Hematopoietic multipotent progenitor cell treated with erythropoietin and hydrocortisone succinate and interleukin-3 and kit ligand, for 15 days (in vitro differentiated cells): Measurements from ENCODE around the gene WDR62.
"Not testable (repeated sequence)": the region's sequence is repeated elsewhere in the genome, so short reads cannot be mapped to it uniquely, and the experiment has no call there.

Experiments used
- DNase-seq: peaks from one replicate; pipeline ENCODE4 v3.0.0-alpha.2; 2015; ENCODE audit warnings: low spot score

Gene WDR62

GRCh38 chr19:36112678-36113077, 58.0 kb downstream of the WDR62 start:
- DNase-seq: no peak

- no peak for DNase-seq
Measured at GRCh38 chr19:36113425-36113824, 58.7 kb downstream of the WDR62 start.

GRCh38 chr19:36113894-36114720, 59.4 kb downstream of the WDR62 start:
- peak; percentile 28 for DNase-seq

GRCh38 chr19:36114721-36115452, 60.2 kb downstream of the WDR62 start, which contains the start of gene POLR2I:
Gene POLR2I, minus strand, starts transcription at chr19:36114875. Its CDS starts 19 bp downstream, at chr19:36114856.
- peak; percentile 94 for DNase-seq

GRCh38 chr19:36115453-36116343, 61.0 kb downstream of the WDR62 start, which contains the start of gene TBCB:
Gene TBCB, plus strand, starts transcription at chr19:36115468. Its CDS starts 93 bp downstream, at chr19:36115561.
- no peak for DNase-seq

- DNase-seq: no peak
Measured at GRCh38 chr19:36116344-36116637, 61.6 kb downstream of the WDR62 start.

- DNase-seq: no peak
Measured at GRCh38 chr19:36120092-36120983, 65.6 kb downstream of the WDR62 start.

- DNase-seq: no peak
Measured at GRCh38 chr19:36120984-36121358, 66.3 kb downstream of the WDR62 start.

- no peak for DNase-seq
Measured at GRCh38 chr19:36121486-36122124, 66.9 kb downstream of the WDR62 start.

- no peak for DNase-seq
Measured at GRCh38 chr19:36125557-36125956, 70.9 kb downstream of the WDR62 start.

GRCh38 chr19:36128392-36128736, 73.7 kb downstream of the WDR62 start:
- no peak for DNase-seq

GRCh38 chr19:36131221-36131620, 76.5 kb downstream of the WDR62 start:
- not testable (repeated sequence) for DNase-seq

- DNase-seq: not testable (repeated sequence)
Measured at GRCh38 chr19:36134867-36135266, 80.2 kb downstream of the WDR62 start.

- DNase-seq: peak; percentile 61
Measured at GRCh38 chr19:36136964-36137686, 82.4 kb downstream of the WDR62 start.

- DNase-seq: no peak
Measured at GRCh38 chr19:36139120-36139472, 84.4 kb downstream of the WDR62 start.

- DNase-seq: peak; percentile 96
Measured at GRCh38 chr19:36139473-36140303, 85.0 kb downstream of the WDR62 start, which contains the start of gene CAPNS1. Gene CAPNS1, plus strand, starts transcription at chr19:36140066. Its CDS starts 946 bp downstream, at chr19:36141012.

GRCh38 chr19:36140304-36141038, 85.8 kb downstream of the WDR62 start:
- DNase-seq: peak; percentile 43
